ENCODE results near the gene MYO9A. TPM values are rescaled to one million over a fixed set of nuclear protein-coding genes. Genes with fewer than 3 reads are reported as not detected.
"Not testable (repeated sequence)": the region's sequence is repeated elsewhere in the genome, so short reads cannot be mapped to it uniquely, and the experiment has no call there.

Gene MYO9A
- polyA plus RNA-seq, 5 donors, result 22.3 to 43.3 (median 38.9) TPM

DNA sequence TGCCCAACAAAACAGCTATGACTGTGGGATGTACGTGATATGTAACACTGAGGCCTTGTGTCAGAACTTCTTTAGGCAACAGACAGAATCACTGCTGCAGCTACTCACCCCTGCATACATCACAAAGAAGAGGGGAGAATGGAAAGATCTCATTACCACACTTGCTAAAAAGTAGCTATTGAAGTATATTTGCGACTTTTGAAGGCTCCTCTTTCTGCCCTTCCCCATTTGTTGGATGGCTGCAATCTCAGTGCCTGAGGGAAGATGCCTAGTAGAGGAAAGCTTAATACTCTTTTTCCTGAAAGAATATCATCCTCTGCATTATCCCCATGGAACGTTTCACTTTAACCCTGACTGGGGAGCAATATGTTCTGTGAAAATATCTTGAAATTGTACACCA, 22.1 kb upstream of the MYO9A start:
- no peak for DNase-seq

DNA sequence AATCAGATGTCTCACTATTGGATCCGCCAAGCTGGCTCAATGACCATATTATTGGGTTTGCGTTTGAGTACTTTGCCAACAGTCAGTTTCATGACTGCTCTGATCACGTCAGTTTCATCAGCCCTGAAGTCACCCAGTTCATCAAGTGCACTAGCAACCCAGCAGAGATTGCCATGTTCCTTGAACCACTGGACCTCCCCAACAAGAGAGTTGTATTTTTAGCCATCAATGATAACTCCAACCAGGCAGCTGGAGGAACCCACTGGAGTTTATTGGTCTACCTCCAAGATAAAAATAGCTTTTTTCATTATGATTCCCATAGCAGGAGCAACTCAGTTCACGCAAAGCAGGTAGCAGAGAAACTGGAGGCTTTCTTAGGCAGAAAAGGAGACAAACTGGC, 21.7 kb upstream of the MYO9A start:
- DNase-seq, result no peak

- DNase-seq, result no peak
Observed at GRCh38 chr15:72136170-72137051, 18.5 kb upstream of the MYO9A start.

- no peak for DNase-seq
Observed at GRCh38 chr15:72135719-72136118, 17.8 kb upstream of the MYO9A start.

DNA sequence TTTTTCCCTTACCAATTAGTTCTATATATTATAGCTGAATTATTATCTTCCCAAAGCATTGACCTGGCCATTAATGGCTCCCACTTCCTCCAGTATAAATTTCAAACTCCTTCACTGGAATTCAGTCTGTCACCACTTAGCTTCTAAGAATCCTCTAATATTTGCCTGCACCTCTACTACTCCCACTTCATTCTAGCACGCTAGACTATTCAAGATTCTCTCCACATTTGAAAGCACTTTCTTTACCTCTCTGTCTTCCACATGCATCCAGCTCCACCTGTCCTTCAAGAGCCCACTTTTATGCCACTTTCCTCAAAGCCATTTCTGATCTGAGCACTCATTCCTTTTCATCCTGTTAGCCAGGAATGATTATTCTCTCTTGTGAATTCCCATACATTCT, 15.3 kb upstream of the MYO9A start:
- no peak for DNase-seq

DNA sequence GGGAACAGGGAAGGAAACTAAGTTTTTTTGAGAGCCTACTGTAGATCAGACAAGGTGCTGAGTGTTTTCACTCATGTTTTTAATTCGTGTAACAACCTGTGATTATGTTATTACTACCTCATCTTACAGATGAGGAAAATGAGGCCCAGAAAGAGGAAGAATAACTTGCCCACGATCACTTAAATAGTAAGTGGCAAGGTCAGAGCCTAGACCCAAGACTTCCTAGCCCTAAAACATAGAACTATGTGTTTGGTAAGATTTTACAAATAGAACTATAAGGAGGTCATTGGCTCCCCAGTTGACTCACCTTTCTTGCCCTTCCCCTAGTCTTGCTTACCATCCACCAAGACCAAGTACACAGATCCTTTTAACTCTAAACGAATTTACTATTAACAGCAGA, 14.0 kb upstream of the MYO9A start:
- no peak for DNase-seq

GRCh38 chr15:72130272-72130671, 12.3 kb upstream of the MYO9A start:
- DNase-seq, result no peak

- DNase-seq, result no peak
Observed at GRCh38 chr15:72128359-72128758, 10.4 kb upstream of the MYO9A start.

DNA sequence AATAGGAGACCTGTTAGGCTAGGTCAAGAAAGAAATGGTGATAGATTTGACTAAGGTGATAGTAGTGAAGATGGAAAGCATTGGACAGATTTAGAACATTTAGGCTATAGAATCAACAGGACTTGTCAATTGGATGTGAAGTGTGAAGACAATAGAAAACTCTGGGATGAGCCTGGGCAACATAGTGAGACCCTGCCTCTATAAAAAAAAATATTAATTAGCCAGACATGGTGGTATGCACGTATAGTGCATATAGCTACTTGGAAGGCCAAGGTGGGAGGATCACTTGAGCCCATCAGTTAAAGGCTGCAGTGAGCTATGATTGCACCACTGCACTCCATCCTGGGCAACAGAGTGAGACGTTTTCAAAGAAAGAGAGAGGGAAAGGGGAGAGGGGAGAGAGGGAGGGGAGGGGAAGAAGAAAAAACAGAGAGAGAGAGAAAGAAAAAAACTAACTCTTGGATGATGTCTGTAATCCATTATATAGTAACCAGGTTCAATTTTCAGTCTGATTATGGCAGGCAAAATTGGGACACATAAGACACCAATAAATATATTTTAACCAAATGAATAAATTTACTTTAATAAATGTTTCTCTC, 9.9 kb upstream of the MYO9A start:
- DNase-seq, result no peak

GRCh38 chr15:72124218-72124617, 6.3 kb upstream of the MYO9A start:
- no peak for DNase-seq

- DNase-seq, result peak; percentile 90 to 93
Observed at GRCh38 chr15:72117486-72118016, 399 bp downstream of the MYO9A start.

DNA sequence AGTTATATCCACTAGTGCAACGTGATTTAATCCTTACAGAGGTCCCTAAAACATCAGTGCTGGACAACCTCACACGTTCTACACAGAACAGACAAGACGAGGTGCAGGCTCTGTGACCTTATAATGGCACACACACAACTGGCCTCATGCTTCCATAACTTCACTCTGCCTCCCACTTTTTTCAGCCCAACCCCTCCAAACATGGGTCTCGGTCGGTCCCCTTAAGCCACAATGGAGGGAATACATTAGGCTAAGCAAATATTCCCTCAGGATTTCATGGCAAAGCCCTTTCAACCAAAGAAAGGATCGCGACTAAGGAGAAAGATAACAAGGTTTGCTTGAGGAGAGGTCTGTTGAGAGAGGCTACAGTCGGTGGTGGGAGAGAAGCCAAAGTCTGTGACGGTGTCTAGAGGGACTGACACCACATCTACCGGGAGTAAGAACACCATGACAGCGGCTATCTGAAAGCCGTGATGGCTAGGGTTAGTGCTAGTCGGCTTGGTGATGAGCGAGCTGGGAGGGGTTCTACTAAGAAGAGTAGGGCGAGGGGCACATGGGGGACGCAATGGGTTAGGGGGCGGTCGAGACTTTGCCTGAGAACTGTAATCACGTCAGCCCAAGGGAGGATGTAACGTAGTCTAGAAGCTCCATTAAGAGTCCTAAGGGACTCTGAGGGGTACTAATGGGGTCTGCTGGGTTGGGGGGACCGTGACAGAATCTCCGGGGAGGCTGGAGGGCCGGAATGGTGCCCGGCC, 1.0 kb downstream of the MYO9A start:
- DNase-seq, result no peak

DNA sequence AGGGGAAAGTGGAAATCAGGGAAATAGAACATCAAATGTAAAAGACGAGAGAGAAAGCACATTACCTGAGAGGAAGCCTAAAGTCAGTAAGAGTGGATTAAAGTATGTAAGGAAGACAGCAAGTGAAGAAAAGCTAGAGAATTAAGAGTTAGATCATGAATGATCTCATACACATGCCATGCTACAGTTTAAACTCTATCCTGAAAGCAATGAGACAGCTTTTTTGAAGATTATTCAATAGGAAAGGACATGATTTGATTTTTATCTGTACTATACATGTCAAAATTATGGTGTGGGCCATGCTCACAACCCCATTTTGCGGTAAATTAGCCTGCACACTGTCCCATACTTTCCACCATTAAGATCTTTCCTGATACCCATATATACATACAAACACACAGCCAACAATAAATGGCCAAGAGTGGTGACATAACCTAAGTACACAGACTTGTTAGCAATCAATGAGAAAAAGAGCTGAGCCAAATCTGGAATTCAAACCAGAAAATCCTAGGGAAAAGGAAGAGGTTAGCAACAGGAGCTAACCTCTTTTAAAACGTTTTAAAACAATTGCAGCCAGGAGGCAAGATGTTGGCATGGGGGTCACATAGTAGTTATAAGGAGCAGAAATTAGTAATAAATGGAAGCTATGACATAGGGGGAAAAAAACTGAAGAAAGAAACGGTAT, 4.5 kb downstream of the MYO9A start:
- DNase-seq, result no peak

GRCh38 chr15:72112805-72113204, 5.1 kb downstream of the MYO9A start:
- DNase-seq, result no peak

GRCh38 chr15:72112116-72112515, 5.8 kb downstream of the MYO9A start:
- peak; percentile 42 to 53 for DNase-seq

DNA sequence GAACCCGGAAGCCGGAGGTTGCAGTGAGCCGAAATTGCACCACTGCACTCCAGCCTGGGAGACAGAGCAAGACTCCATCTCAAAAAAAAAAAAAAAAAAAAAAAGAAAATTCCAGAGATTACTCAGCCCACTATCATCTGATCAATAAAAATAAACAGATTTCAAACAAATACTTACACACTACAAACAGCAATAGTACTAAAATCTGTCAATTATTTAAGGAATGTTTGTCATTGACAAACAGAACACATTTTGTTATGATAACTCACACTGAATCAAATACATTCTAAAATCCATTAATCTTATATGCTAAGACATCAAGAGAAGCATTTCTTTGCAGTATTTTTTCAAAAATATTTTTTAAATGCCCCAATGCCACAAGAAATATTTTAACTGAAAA, 7.6 kb downstream of the MYO9A start:
- no peak for DNase-seq

- no peak for DNase-seq
Observed at GRCh38 chr15:72106068-72106467, 11.9 kb downstream of the MYO9A start.

DNA sequence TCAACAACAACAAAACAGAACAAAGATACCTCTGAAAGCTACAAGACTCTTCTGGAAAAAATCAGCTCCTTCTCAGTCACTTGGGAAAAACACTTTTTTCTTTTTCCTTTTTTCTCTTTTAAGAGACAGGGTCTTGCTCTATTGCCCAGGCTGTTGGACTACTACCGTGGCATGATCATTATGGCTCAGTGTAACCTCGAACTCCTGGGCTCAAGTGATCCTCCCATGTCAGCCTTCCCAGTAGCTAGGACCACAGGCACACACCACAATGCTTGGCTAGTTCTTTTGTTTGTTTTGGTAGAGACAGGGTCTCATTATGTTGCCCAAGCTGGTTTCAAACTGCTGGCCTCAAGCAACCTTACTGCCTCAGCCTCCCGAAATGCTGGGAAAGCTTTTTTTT, 12.8 kb downstream of the MYO9A start:
- no peak for DNase-seq

DNA sequence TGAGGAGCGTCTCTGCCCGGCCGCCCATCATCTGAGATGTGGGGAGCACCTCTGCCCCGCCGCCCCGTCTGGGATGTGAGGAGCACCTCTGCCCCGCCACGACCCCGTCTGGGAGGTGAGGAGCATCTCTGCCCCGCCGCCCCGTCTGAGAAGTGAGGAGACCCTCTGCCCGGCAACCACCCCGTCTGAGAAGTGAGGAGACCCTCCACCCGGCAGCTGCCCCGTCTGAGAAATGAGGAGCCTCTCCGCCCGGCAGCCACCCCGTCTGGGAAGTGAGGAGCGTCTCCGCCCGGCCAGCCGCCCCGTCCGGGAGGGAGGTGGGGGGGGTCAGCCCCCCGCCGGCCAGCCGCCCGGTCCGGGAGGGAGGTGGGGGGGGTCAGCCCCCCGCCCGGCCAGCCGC, 17.4 kb downstream of the MYO9A start:
- not testable (repeated sequence) for DNase-seq

- DNase-seq, result no peak
Observed at GRCh38 chr15:72099155-72099554, 18.8 kb downstream of the MYO9A start.

DNA sequence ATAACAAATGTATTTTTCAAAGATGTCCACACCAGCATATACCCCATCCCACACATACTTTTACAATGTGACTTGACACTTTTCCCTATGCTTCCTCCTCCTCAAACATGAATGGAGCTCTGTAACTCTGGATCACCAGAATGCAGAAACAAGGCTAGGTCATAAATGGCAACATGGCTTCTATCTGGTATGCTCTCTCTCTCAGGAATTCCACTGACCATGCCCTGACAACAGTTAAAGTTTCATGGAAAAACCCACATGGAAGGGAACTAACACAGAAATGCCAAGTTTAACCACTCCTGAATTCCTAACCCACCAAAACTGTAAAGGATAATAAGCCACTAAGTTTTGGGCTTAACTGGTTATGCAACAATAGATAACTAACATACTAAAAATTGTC, 19.9 kb downstream of the MYO9A start:
- DNase-seq, result no peak

- DNase-seq, result no peak
Observed at GRCh38 chr15:72096796-72097195, 21.2 kb downstream of the MYO9A start.

Measured in right lung (tissue), 5 donors.